Activated CD8-positive, alpha-beta T cell treated with anti-CD3 and anti-CD28 coated beads for 36 hours (primary cell): ENCODE measurements around the gene FXR2. TPM values are rescaled to one million over a fixed set of nuclear protein-coding genes. Genes with fewer than 3 reads are reported as not detected.
A peak's percentile ranks its signal among the peaks of the same experiment; 100 is the strongest.

Experiments
- ATAC-seq: fragments of 200-7000 bp; cut with Tn5 transposase; one replicate; pipeline ENCODE4 v1.10.0; 2021; ENCODE audit warnings: mild to moderate bottlenecking, moderate library complexity
- CTCF ChIA-PET: fragments of 350-600 bp; sonication (Branson Sonifier 250); formaldehyde crosslinking; loops from one replicate; lab custom pipeline; 2021; ENCODE audit warnings: antibody characterized with exemption; lab: Charles Lee
- POLR2A ChIA-PET: fragments of 350-600 bp; sonication (Branson Sonifier 250); formaldehyde crosslinking; loops from one replicate; lab custom pipeline; 2021; ENCODE audit warnings: antibody characterized with exemption; lab: Charles Lee
- DNase-seq: peaks from one replicate; pipeline ENCODE4 v3.0.0-alpha.2; 2020
- H3K27ac Mint-ChIP-seq: one replicate; pipeline ENCODE4 v1.8.0; 2021; ENCODE audit warnings: mild to moderate bottlenecking, mixed read lengths
- H3K27me3 Mint-ChIP-seq: one replicate; pipeline ENCODE4 v1.8.0; 2021; ENCODE audit warnings: mixed read lengths
- H3K36me3 Mint-ChIP-seq: one replicate; pipeline ENCODE4 v1.8.0; 2021; ENCODE audit warnings: low read depth, mixed read lengths
- H3K4me1 Mint-ChIP-seq: one replicate; pipeline ENCODE4 v1.8.0; 2021; ENCODE audit warnings: low read depth, mixed read lengths
- H3K4me3 Mint-ChIP-seq: one replicate; pipeline ENCODE4 v1.8.0; 2021; ENCODE audit warnings: mild to moderate bottlenecking, moderate library complexity, mixed read lengths
- H3K9me3 Mint-ChIP-seq: one replicate; pipeline ENCODE4 v1.8.0; 2021; ENCODE audit warnings: mixed read lengths
- CTCF ChIP-seq: fragments of 200-600 bp; IDR thresholded peaks from one replicate; pipeline ENCODE4 v1.8.0; 2022; ENCODE audit warnings: antibody characterized with exemption, mild to moderate bottlenecking
- intact Hi-C: fragments of 100-400 bp; cut with micrococcal nuclease; formaldehyde crosslinking; loops from one replicate; pipeline ENCODE4 v1.10.0; 2022
- total RNA-seq, 2 experiments: library from RNA; stranded (reverse); gene quantifications; one replicate each; pipeline ENCODE4 v1.2.3, GENCODE V29; 2021

Gene FXR2
- total RNA-seq, 2 experiments from 2014 or later: 28.6 to 33.1 TPM

DNA sequence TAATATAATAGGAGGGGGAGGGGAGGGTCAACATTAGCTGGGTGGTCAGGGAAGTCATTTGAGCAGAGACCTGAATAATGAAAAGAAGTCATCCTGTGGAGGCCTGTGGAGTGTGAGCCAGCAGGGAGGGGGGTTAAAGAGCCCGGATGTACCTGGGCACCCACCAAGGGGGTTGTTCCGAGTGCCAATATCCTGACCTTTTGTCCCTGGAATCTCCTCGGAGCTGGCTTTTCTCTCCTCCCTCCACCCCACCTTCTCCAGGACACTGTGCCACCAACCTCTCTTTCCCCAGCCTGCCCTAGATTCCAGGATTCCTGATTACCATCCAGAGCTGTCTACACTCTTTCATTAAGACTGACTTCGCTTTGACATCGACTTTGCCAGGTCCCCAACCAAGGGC lies 21.5 kb upstream of the FXR2 start:
- POLR2A ChIA-PET: no interaction called here
- ATAC-seq: no peak
- CTCF ChIA-PET: interaction anchor here (3.3 kb wide), 1 partner anchor 37 kb away, joined by 15 read pairs; no protein-coding TSS in a partner anchor
- H3K4me1 Mint-ChIP-seq: no peaks in the 10 kb centered on the region
- H3K9me3 Mint-ChIP-seq: no peaks in the 10 kb centered on the region
- no peaks in the 10 kb centered on the region for H3K36me3 Mint-ChIP-seq
- H3K4me3 Mint-ChIP-seq: no peak overlapping the region
- intact Hi-C loops: no loop called here
- no peak for DNase-seq
- H3K27ac Mint-ChIP-seq: no peak overlapping the region
- TF ChIP-seq CTCF: no peak
- no peaks in the 10 kb centered on the region for H3K27me3 Mint-ChIP-seq

DNA sequence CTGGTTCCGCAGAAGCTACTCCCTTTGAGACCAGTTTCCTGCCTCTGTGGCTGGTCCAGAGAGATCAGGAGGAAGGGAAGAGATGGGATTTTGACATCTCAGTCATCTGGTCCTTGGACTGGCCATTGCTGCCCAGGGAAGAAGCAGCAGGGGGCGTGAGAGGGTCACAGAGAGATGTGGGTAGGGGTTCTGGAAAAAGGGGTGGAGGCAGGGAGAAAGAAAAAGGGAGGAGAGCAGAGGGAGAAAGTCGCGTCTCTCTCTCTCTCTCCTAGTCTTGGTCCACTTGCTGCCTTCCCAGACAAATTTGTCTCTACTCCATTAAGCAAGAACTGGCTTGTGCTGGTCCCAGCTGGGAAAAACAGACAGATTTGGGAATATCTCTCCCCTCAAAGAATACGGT lies 19.7 kb upstream of the FXR2 start:
- intact Hi-C loops: loop anchor here (5.0 kb wide), 1 partner anchor 53 kb away; the partner anchor contains the start of genes TP53 and WRAP53
- peak; percentile 46 for ATAC-seq

DNA sequence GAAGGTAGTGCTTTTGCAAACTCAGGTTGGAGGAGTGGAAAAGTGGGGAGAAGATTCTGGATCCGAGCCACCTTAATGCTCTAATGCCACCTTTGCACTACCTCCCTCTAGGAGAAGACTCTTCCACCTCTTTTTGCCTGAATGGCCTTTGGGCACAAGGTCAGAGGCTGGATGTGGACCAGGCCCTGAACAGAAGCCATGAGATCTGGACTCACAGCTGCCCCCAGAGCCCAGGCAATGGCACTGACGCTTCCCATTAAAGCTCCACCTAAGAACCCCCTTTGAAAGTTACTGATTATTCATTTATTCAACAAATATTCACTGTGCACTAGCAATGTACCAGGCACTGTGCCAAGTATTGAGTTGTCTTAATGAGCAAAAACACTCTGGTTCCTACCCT lies 18.4 kb upstream of the FXR2 start:
- Mint-ChIP-seq H3K4me3 (no peak overlapping the region), H3K27me3 (no peaks in the 10 kb centered on the region), H3K27ac (no peak overlapping the region), H3K9me3 (no peaks in the 10 kb centered on the region), H3K4me1 (no peaks in the 10 kb centered on the region), H3K36me3 (no peaks in the 10 kb centered on the region)
- intact Hi-C loops: loop anchor here (5.0 kb wide), 1 partner anchor 54 kb away; the partner anchor contains the start of genes TP53 and WRAP53
- ATAC-seq (no peak), DNase-seq (no peak)
- CTCF ChIA-PET: interaction anchor here (1.0 to 5.9 kb wide), 9 partner anchors 10 to 244 kb away, joined by 3 to 63 read pairs (median 4); partner anchors contain the start of genes ATP1B2, FXR2, TP53 and WRAP53
- POLR2A ChIA-PET: interaction anchor here (0.6 to 1.4 kb wide), 5 partner anchors 15 to 64 kb away, joined by 3 to 4 read pairs (median 4); partner anchors contain the start of genes ATP1B2 and TP53
- no peak for TF ChIP-seq CTCF

More for the DNA sequence above, 19.7 kb upstream of the FXR2 start:
- ChIA-PET POLR2A (interaction anchor here (0.9 to 2.4 kb wide), 2 partner anchors 12 to 53 kb away, joined by 3 to 9 read pairs; partner anchors contain the start of gene TP53), CTCF (interaction anchor here (0.9 to 5.9 kb wide), 7 partner anchors 17 to 82 kb away, joined by 3 to 63 read pairs (median 4); partner anchors contain the start of genes ATP1B2, FXR2, TP53 and WRAP53)
- TF ChIP-seq CTCF: peak; percentile 42
- no peak overlapping the region for H3K4me3 Mint-ChIP-seq
- no peaks in the 10 kb centered on the region for H3K4me1 Mint-ChIP-seq
- H3K36me3 Mint-ChIP-seq: no peaks in the 10 kb centered on the region
- H3K27ac Mint-ChIP-seq: no peak overlapping the region
- peak; percentile 49 for DNase-seq
- no peaks in the 10 kb centered on the region for H3K27me3 Mint-ChIP-seq
- no peaks in the 10 kb centered on the region for H3K9me3 Mint-ChIP-seq

DNA sequence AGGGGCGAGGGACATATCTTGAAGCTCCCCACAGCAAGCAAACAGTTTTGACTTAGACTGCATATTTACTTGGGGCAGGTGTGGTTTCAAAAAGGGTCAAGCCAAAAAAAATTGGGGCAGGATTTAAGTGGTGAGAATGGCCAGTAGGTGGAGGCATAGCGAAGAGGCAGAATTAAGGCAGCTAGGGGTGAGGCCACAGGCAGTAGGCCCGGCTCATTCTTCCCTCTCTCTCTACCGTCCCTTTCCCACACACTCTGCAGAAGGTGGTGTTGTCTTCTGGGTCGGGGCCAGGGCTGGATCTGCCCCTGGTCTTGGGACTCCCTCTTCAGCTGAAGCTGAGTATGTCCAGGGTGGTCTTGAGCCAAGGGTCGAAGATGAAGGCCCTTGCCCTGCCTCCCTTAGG lies 17.8 kb upstream of the FXR2 start:
- TF ChIP-seq CTCF: peak; percentile 56
- Mint-ChIP-seq H3K27ac (no peak overlapping the region), H3K36me3 (no peaks in the 10 kb centered on the region), H3K4me3 (no peak overlapping the region), H3K9me3 (no peaks in the 10 kb centered on the region), H3K4me1 (peaks cover 3% of the 10 kb centered on the region), H3K27me3 (no peaks in the 10 kb centered on the region)
- DNase-seq (peak; percentile 60), ATAC-seq (peak; percentile 48)
- POLR2A ChIA-PET: interaction anchor here (0.5 to 1.4 kb wide), 9 partner anchors 16 to 74 kb away, joined by 3 to 4 read pairs (median 3); partner anchors contain the start of genes ATP1B2, TP53 and WRAP53
- intact Hi-C loops: loop anchor here (5.0 kb wide), 1 partner anchor 55 kb away; the partner anchor contains the start of genes TP53 and WRAP53
- CTCF ChIA-PET: interaction anchor here (0.8 to 5.9 kb wide), 11 partner anchors 10 to 244 kb away, joined by 3 to 63 read pairs (median 3); partner anchors contain the start of genes ATP1B2, FXR2, TP53 and WRAP53
